Midbrain (tissue), 1 donor: ENCODE data around the gene CABYR.
A peak's percentile ranks its signal among the peaks of the same experiment; 100 is the strongest.

Experiments
- DNase-seq: peaks from one replicate; lab custom pipeline; 2025; lab: John Stamatoyannopoulos, UW

The CABYR gene

GRCh38 chr18:24189664-24190346 lies 50.9 kb downstream of the CABYR start:
- DNase-seq, result no peak

- DNase-seq, result no peak
Measured at GRCh38 chr18:24190590-24190989, 51.7 kb downstream of the CABYR start.

GRCh38 chr18:24195296-24196053 lies 56.6 kb downstream of the CABYR start:
- no peak for DNase-seq

GRCh38 chr18:24196764-24197163 lies 57.9 kb downstream of the CABYR start:
- DNase-seq, result no peak

GRCh38 chr18:24197412-24197811 lies 58.5 kb downstream of the CABYR start:
- no peak for DNase-seq

GRCh38 chr18:24198461-24198860 lies 59.6 kb downstream of the CABYR start:
- no peak for DNase-seq

GRCh38 chr18:24199372-24199962 lies 60.6 kb downstream of the CABYR start:
- no peak for DNase-seq

- DNase-seq, result peak; percentile 76
Measured at GRCh38 chr18:24200494-24201290, 61.8 kb downstream of the CABYR start.

GRCh38 chr18:24201699-24202687 lies 63.1 kb downstream of the CABYR start:
- DNase-seq, result no peak

- no peak for DNase-seq
Measured at GRCh38 chr18:24204904-24205303, 66.0 kb downstream of the CABYR start.

- DNase-seq, result peak; percentile 38
Measured at GRCh38 chr18:24208270-24209035, 69.6 kb downstream of the CABYR start.

GRCh38 chr18:24209558-24209957 lies 70.7 kb downstream of the CABYR start:
- DNase-seq, result no peak
